GM10847 (cell line): ENCODE data around the gene SNRPA1.

Source experiments
- POLR2A ChIP-seq: IDR thresholded peaks from 2 replicates; pipeline ENCODE4 v1.6.1; 2011; ENCODE audit not compliant: insufficient read length; ENCODE audit errors: extremely low read depth

The SNRPA1 gene

GRCh38 chr15:101308604-101309435, 13.8 kb upstream of the SNRPA1 start:
- TF ChIP-seq POLR2A, result no peak

GRCh38 chr15:101307897-101308603, 13.0 kb upstream of the SNRPA1 start:
- TF ChIP-seq POLR2A, result no peak

- no peak for TF ChIP-seq POLR2A
These were observed 12.2 kb upstream of the SNRPA1 start for GRCh38 chr15:101307048-101307896.

- no peak for TF ChIP-seq POLR2A
These were observed 11.4 kb upstream of the SNRPA1 start for GRCh38 chr15:101306341-101307047.

GRCh38 chr15:101305820-101306255, 10.8 kb upstream of the SNRPA1 start:
- no peak for TF ChIP-seq POLR2A

GRCh38 chr15:101303408-101303807, 8.4 kb upstream of the SNRPA1 start:
- TF ChIP-seq POLR2A, result no peak

GRCh38 chr15:101296418-101297405, 1.7 kb upstream of the SNRPA1 start:
- TF ChIP-seq POLR2A, result no peak

GRCh38 chr15:101295607-101296161, 636 bp upstream of the SNRPA1 start:
- no peak for TF ChIP-seq POLR2A

- no peak for TF ChIP-seq POLR2A
These were observed 1.9 kb downstream of the SNRPA1 start for GRCh38 chr15:101293122-101293521.

- TF ChIP-seq POLR2A, result no peak
These were observed 6.0 kb downstream of the SNRPA1 start for GRCh38 chr15:101288905-101289513.

GRCh38 chr15:101286471-101287114, 8.5 kb downstream of the SNRPA1 start:
- no peak for TF ChIP-seq POLR2A

GRCh38 chr15:101283931-101284330, 11.1 kb downstream of the SNRPA1 start:
- TF ChIP-seq POLR2A, result no peak

GRCh38 chr15:101280007-101280406, 15.0 kb downstream of the SNRPA1 start:
- TF ChIP-seq POLR2A, result no peak
